HG03066 (cell line): Measurements from ENCODE around the gene CLDN7.

ENCODE experiments used
- ATAC-seq: cut with Tn5 transposase; IDR thresholded peaks from one replicate; pipeline ENCODE4 v1.9.1; 2021; ENCODE audit warnings: low read depth; ENCODE audit not compliant: unreplicated experiment

CLDN7 gene, protein sequence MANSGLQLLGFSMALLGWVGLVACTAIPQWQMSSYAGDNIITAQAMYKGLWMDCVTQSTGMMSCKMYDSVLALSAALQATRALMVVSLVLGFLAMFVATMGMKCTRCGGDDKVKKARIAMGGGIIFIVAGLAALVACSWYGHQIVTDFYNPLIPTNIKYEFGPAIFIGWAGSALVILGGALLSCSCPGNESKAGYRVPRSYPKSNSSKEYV

DNA sequence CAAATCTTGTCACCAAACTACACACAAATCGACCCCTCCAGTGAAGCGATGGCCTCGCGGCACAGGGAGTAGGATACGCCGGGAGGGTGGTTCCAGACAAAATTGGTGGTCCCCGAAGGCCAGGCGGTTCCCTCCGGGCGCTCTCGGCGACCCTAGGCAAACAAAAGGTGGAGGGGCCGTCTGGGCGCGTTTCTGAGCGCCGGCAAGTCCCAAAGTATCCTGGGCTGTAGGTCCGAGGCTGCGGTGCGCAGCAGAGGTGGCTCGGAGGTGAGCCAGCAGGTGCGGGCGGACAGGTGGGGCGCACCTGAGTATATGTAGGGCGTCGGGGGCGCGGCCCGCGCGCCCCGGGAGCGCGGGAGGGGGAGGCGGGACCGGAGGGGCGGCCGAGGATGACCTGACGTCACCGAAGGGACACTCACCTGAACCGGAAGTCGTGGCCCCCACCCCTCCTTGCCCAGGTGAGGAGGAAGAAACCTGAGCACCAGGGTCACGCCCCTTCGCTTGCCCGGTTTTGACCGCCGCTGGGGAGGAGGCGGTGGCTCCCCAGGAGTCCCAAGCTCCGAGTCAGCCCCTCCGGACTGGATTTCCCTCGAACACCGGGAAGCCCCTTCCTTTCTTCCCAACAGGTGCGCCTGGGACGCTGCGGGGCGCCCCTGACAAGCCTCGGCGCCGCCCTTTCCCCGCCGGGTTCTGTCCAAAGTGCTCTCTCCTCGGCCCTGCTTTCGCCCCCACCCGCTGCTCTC lies at the start of gene CLDN7:
Gene CLDN7, minus strand, starts transcription at position 287 of the 743 bp plus-strand sequence. CDS start 435 bp downstream, outside the sequence.
- ATAC-seq: no peak

DNA sequence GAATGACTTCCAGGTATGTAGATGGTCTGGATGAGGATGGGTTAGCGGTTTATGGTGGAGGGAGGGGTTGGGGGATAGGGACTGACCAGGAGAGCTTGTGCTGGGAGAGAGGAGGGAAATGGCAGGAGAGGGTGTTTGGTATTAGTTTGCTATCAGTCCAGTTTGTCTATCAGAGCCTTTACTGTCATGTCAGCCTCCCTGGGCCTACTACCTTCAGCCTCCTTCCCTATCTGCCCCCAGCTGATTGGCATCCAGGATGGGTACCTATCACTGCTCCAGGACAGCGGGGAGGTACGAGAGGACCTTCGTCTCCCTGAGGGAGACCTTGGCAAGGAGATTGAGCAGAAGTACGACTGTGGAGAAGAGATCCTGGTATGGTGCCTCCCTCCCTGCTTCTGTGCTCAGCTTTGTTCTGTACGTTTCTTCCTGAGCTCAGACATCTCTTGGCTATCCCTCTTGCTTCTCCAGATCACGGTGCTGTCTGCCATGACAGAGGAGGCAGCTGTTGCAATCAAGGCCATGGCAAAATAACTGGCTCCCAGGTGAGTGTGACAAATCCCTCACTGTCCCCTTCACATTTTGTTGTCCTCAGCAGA lies 48.9 kb upstream of the CLDN7 start:
- no peak for ATAC-seq

DNA sequence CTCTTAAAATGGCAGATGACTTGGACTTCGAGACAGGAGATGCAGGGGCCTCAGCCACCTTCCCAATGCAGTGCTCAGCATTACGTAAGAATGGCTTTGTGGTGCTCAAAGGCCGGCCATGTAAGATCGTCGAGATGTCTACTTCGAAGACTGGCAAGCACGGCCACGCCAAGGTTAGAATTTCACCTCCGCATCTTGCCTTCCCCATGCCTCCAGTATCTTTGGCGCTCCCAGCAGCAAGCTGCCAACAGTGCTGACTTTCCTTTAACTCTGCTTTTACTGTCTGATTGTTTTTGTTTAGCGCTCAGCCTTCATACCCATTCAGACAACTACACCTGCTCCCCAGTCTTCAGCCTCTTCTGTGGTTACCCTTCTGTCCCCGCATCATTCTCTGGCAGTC lies 47.4 kb upstream of the CLDN7 start:
- ATAC-seq: no peak

DNA sequence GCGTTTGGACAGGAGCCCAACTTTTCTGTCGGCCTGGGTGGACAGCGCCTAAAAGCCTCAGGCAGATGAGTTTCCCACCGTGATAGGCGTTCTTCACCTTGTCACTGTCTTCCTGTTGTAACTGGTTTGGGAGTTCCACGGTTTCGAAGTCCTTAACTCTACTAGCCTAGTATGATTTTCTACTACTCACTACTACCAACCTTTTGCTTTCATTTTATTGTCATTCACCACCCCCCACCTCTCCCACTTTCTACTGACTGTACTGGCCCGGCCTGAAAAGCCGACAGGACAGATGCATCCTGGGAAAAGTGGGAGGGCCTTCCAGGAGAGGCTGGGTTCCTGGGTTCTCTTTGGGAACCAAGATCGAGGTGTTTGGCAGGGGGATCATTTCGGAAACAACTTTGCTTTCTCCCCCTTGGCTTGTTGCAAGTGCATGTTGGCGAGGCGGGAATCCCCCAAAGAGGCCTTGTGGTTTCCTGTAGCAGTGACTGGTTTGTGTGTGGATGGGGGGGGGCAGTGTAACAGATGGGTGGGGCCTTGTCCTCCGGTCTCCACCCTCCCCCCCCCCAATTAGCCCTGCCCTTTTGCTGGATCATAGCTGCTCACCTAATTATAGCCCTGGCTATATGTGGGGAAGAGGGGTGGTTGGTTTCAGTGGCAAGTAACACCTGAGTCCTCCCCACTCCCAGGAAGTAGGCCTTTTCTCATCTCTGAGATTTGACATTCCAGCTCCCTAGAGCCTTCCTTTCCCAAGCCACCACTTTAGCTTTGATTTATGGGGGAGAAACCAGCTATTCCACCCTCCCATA lies 46.6 kb upstream of the CLDN7 start:
- no peak for ATAC-seq

DNA sequence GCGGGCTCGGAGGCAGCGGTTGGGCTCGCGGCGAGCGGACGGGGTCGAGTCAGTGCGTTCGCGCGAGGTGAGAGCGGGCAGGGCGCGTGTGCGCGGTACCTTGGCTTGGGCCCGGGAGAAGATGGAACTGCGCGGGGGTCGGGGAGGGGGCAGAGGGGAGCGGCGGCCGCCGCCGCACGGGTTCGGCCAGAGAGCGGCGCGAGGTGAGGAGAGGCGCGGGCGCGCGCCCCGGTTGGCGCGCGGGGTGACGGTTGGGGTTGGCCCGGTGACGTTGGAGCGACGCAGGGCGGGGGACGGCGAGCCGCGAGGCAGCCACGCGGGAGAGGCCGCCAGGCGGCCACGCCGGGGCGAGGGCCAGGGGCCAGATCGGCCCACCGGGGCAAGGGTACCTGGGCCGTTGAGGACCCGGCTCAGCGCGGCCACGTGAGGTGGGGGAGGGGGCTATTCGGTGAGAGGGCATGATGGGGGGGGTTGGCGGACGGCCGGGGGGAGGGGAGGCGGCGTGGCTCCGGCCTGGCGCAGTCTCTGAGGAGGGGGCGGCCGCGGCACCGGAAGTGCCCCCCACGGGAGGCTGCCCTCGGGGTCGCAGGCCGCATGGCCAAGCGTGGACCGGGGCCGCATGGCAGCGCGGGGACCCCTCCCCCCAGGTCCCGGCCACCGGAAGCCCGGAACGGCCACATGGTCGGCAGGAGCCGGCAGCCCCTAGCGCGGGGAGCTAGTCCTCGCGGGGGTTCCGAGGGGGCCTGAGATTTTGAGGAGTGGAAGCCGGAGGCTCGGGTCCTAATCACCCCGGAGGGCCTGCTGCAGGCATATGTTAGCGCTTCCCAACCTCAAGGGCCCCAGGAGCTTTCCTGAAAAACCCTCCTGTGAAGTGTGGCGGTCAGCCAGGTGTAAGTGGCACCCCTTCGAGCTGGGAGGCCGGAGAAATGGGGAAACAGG lies 45.7 kb upstream of the CLDN7 start:
- ATAC-seq: no peak

DNA sequence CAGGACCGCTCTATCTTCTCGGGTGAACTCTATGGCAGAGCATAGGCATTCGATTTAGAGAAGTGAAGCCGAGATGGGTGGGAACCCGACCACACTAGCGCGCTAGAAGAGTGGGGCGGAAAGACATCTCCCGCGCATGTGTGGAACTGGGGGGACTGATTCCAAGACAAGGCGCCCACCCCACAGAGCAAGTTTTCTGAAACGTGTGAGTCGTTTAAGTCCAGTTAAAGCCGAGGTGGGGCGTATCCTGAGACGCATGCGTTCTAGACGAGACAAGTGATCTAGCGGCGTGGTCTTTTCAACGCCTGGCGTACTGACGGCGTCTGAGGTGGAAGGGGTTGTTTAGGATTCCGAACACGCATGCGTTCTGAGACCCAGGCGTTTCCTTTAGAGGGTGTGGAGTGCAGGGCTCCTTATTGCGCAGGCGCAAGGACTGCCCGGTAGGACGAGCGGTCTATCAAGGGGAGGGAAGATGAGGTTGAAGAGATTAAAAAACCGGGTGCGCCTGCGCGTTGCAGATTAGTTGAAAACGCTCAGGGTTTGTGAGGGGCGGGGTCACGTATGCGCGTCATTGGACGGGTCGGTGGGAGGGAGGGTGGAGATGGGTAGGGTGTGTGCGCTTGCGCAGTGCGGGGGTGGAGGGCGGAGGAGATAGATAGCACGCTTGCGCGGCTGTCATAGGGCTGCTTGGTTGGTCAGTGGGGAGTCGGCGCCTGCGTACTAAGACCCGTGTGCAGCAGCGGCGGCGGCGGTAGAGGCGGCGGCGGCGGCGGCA lies 44.8 kb upstream of the CLDN7 start, which contains the start of gene EIF5A:
Gene EIF5A, plus strand, starts transcription at position 718 of the 775 bp plus-strand sequence. CDS start 2,008 bp downstream, outside the sequence.
- ATAC-seq: peak; percentile 56

DNA sequence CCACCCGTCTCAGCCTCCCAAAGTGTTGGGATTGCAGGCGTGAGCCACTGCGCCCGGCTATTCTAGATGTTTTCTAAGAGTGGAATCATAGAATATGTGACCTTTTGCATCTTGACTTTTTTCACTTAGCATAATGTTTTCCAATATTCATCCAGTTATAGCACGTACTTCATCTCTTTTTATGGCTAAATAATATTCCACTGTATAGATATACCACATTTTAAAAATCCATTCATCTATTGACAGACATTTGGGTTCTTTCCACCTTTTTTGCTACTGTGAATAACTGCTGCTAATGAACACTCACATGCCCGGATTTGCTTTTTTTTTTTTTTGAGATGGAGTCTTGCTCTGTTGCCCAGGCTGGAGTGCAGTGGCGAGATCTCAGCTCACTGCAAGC lies 41.9 kb upstream of the CLDN7 start:
- no peak for ATAC-seq

DNA sequence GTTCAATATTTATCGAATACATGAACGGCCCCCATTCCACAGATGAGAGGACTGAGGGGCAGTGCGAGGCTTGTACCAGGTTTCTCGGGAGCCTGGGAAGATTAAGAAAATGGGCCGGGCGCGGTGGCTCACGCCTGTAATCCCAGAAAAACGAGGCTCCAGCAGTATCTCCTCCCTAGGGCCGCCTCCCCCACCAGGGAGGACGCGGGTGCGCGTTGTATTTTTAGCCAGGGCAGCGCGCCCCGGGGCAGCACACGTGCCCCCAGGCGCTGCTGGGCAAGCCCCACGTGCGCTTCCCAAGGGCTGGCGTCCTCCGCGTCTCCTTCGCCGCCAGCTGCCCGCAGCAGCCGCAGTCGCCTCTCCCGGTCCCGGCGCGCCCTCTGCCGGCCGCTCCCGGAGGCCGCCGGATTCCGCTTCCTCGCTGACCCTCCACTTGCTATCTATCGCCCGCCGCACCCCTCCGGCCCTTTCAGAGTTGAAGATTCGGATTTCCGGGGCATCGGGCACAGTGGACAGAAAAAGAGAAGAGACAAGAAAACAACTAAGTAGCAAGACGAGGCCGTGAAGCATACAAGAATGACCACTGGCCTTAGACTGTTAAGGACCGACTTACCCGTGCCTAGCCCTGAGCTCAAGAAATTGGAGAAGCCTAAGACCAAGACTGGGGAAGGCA lies 34.0 kb upstream of the CLDN7 start:
- no peak for ATAC-seq

DNA sequence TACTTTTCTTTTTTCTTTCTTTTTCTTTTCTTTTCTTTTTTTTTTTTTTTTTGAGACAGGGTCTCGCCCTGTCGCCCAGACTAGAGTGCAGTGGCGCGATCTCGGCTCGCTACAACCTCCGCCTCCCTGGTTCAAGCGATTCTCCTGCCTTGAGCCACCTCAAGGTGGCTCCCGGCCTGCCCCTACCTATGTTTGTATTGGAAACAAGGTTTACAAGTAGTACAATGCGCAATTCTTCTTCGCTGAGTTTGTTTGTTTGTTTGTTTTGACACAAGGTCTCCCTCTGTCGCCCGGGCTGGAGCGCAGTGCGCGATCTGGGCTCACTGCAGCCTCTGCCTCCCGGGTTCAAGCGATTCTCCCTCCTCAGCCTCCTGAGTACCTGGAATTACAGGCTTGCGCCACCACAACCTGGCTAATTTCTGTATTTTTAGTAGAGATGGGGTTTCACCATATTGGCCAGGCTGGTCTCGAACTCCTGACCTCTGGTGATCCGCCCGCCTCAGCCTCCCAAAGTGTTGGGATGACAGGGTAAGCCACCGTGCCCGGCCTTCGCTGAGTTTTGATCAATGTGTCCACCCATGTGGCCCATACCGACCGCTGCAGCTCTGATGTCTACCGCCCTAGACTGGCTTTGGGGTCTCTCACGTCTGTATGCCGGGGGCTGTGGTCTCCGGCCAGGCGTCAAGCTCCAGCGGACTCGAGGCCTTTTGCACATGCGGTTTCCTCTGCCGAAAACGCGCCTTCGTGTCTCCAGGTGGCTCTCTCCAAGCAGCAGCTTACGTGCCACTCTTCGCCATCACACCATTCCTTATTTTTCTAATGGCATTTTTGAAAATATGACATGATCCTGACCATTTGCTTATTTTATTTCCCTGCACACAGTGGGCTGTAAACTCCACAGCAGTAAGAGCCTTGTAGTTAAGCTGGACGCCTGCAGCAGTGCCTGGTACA lies 33.2 kb upstream of the CLDN7 start:
- ATAC-seq: no peak

DNA sequence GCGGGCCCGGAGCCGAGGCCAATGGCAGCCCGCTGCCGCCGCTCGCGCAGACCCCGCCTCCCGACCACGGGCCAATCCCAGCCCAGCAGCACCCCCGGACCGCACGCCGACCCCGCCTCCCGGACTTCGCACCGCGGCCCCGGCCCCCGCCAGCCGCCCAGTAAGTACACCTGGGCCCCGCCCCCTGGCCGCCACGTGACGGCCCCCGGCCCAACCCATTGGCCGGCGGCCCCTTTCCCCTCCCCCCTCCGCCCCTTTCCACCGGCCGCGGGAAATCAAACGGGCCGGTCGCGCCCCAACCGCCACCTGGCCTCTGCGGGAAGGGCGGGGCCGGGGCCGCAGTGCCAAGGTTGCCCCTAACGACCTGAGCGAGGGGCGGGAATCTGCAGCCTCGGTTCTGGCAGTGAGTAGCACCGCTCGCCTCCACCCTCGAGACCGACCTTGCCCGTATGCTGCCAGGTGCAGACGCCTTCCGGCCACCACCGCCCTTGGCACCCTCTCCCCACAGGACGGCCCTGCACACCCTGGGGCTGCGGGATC lies 32.4 kb upstream of the CLDN7 start, which contains the start of gene YBX2:
Gene YBX2, minus strand, starts transcription at position 26 of the 540 bp plus-strand sequence. CDS start 139 bp downstream, outside the sequence.
- no peak for ATAC-seq

DNA sequence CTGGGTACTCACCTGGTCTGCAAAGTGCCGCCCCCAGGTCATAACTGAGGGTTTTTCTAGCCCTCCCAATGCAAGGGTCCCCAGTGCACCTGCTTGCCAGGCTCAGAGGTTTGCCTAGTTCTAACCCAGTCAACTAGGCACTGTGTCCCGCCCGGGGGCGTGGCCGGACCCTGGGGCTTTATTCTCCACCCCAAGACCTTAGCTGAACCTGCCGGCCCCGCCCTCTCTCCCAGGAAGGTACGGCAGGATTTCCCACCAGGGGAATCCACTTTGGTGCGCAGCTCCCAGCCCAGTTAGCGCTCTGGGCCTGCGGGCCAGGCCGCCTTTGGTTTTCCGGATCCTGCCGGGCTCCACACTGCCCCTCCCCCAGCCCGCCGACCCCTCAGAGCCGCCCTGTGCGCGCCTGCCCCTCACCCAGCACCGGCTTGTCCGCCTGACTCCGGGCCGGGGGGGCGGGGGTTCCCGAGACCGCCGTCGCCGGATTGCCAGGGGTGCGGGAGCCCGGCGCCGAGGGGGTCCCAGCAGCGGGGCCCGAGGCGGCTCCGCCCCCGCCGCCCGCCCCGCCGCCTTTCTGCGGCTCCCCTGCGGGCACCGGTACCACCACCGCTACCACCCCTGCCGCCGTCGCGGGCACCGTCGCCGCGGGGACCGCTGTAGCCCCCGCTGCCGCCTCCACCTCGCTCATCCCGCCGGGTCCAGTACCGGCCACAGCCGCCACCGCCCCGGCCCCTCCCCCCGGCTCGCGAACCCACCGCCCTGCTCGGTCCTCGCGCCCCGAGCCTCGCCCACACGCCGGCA lies 31.7 kb upstream of the CLDN7 start:
- ATAC-seq: no peak

DNA sequence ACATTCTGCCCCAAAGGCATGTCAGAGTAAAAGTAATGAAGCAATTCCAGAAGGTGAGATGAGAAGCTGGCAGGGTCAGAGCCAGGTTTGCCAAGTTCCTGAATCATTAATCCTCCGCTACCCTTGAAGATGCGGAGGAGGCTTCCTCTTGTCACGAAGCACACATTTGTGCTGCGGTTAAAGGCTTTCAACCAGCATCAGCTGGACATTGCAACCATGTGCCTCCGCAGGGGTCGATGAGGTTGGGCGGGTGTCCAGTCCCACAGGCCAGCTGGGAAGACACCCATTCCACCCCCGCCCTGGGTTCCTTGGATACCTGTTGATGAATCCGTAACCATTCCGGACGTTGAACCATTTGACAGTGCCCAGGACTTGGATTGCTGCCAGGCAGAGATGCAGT lies 30.9 kb upstream of the CLDN7 start:
- ATAC-seq: no peak

DNA sequence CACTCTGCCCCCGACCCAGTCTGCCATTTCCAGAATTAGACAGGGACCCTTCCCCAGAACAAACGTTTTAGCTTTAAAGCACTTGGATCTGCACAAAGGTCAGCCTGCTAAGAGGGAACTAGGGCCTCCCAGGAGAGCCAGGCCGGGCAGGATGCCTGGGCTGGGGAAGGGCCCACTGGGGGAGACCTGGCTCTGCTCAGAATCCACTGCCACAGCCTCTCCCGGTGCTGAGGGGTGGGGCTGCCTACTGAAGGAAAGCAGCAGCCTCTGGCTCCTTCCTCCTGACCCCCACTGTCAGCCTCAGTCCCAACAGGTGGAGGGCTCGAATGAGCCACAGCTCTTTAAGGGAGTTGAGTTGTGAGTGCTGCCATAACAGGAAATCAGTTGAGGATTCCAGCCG lies 30.5 kb upstream of the CLDN7 start:
- ATAC-seq: no peak

DNA sequence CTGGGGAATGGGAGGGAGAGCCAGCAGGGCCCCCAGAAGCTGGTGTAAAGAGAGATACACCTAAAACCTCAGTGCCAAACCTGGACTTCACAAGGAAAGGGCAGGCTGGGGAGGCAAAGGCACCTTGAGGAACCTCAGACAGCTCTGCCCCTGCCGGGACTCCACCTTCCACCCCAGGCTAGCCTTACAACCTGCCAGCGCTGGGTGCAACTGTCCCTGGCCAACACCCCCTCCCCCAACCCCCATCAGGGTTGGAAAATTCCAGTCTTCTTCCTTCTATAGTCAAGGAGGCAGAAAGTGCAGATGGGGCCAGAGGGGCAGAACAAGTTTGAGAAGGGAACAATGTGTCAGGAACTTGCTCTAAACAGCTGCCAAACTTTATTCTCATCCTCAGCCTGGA lies 29.9 kb upstream of the CLDN7 start:
- no peak for ATAC-seq

DNA sequence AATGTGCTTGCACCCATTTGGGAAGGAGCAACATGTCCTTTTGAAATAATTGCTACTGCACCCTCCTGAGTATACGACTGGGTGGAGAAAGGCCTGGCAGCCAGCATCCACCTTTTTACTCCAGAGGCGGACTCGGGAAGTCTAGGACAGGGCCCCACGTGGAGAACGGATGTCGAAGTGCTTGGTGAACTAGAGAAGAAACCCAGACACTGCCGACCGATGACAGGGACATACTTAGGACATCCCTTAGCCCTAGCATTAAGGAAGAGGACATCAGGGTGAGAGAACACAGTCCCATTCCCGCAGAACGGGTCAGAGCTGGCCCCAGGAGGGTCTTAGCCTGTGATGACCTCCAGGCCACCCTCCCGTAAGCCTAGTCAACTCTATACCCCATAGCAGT lies 28.4 kb upstream of the CLDN7 start:
- no peak for ATAC-seq

DNA sequence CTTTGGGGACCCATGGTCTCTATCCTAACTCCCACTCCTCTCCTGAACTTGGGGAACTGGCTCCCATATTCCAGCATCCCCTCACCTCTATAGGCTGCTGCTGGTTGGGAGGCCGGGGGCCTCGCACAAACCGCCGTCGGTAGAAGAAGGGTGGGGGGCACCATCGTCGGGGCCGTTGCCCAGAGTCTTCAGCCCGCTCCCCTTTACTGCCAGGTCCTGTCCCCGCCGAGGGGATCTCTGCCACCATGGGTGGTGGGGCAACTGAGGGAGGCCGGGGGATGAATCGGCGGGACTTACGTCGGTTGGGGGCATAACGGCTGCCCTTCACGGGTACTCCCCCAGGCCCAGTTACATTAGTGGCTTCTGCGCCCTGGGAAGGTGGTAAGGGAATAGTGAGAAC lies 27.9 kb upstream of the CLDN7 start:
- no peak for ATAC-seq
